HCT116 (cell line): ENCODE measurements around the gene GMEB2. TPM values are rescaled to one million over a fixed set of nuclear protein-coding genes. Genes with fewer than 3 reads are reported as not detected.

Experiments used
- ATAC-seq: fragments of 200-7000 bp; cut with Tn5 transposase; 2 replicates; pipeline ENCODE4 v1.9.1; 2020; ENCODE audit warnings: mild to moderate bottlenecking, moderate library complexity
- BruUV-seq: library from RNA; stranded (reverse); fragments of 400-500 nt; replicated peaks from 2 replicates; lab custom pipeline; 2021; lab: Mats Ljungman, UMichigan
- CTCF ChIA-PET: fragments of 300-600 bp; sonication (Branson Sonifier 250); formaldehyde crosslinking; loops from one replicate; lab custom pipeline; 2021; ENCODE audit warnings: antibody characterized with exemption; lab: Charles Lee
- POLR2A ChIA-PET: fragments of 300-600, 350-600 bp; sonication (Branson Sonifier 250); formaldehyde crosslinking; loops from one replicate; lab custom pipeline; 2021; ENCODE audit warnings: antibody characterized with exemption; lab: Charles Lee
- RAD21 ChIA-PET, 2 experiments: fragments of 300-600 bp; sonication (Branson Sonifier 250); formaldehyde crosslinking; loops; one replicate each; lab custom pipeline; 2023; ENCODE audit warnings: low total read pairs in 2 of 2; ENCODE audit not compliant: uncharacterized antibody in 2 of 2, unreplicated experiment in 2 of 2, low non-redundant PET in 1 of 2; lab: Charles Lee
- DNase-seq: peaks from one replicate; pipeline ENCODE4 v3.0.0-alpha.2; 2010; ENCODE audit warnings: low read depth, low spot score
- H2AFZ ChIP-seq: fragments of 200-600 bp; shearing (Covaris generic), sonication (generic); 2 replicates; pipeline ENCODE4 v1.6.1; 2017; ENCODE audit warnings: low read depth, mixed run types, mixed read lengths, antibody characterized with exemption, low read length; ENCODE audit not compliant: poor library complexity, severe bottlenecking
- H3K27ac ChIP-seq: 2 replicates; pipeline ENCODE4 v1.5.1; 2012; ENCODE audit warnings: low read depth, low read length
- H3K27me3 ChIP-seq: fragments of 200-600 bp; sonication (generic); 2 replicates; pipeline ENCODE4 v1.6.1; 2016; ENCODE audit warnings: mixed run types, low read length, mixed read lengths; ENCODE audit not compliant: insufficient read depth
- H3K36me3 ChIP-seq, 2 experiments: fragments of 200-500 bp in 1 of 2; fragments of 200-600 bp in 1 of 2; sonication (Bioruptor generic) in 1 of 2; sonication (generic) in 1 of 2; 2 replicates each; pipeline versions ENCODE4 v1.5.1 to v1.6.1; 2014 to 2016; ENCODE audit warnings: low read length in 2 of 2, inconsistent platforms in 1 of 2, mixed read lengths in 1 of 2, mixed run types in 1 of 2; ENCODE audit not compliant: insufficient read depth in 2 of 2, control insufficient read depth in 1 of 2
- H3K4me1 ChIP-seq, 2 experiments: fragments of 200-600 bp in 1 of 2; sonication (generic) in 1 of 2; 2 replicates each; pipeline versions ENCODE4 v1.5.1 to v1.6.1; 2012 to 2017; ENCODE audit warnings: low read length in 2 of 2, inconsistent platforms in 1 of 2, mild to moderate bottlenecking in 1 of 2, mixed read lengths in 1 of 2, mixed run types in 1 of 2, moderate library complexity in 1 of 2; ENCODE audit not compliant: insufficient read depth in 2 of 2, control insufficient read depth in 1 of 2
- H3K4me2 ChIP-seq: fragments of 200-600 bp; sonication (generic); 2 replicates; pipeline ENCODE4 v1.6.1; 2017; ENCODE audit warnings: mixed run types, low read length, mixed read lengths
- H3K4me3 ChIP-seq, 2 experiments: fragments of 200-600 bp in 1 of 2; sonication (generic) in 1 of 2; replicated peaks in 1 of 2; 2 replicates each; pipeline ENCODE4 v1.5.1; 2011 to 2016; ENCODE audit warnings: low read length in 2 of 2, control low read depth in 1 of 2, low read depth in 1 of 2, mild to moderate bottlenecking in 1 of 2, mixed read lengths in 1 of 2, mixed run types in 1 of 2
- H3K79me2 ChIP-seq: fragments of 200-600 bp; sonication (generic); 2 replicates; pipeline ENCODE4 v1.6.1; 2017; ENCODE audit warnings: mild to moderate bottlenecking, mixed run types, low read length, moderate library complexity, mixed read lengths; ENCODE audit not compliant: insufficient read depth
- H3K9ac ChIP-seq: fragments of 200-600 bp; sonication (generic); 2 replicates; pipeline ENCODE4 v1.6.1; 2016; ENCODE audit warnings: low read length, mixed read lengths
- H3K9me2 ChIP-seq: fragments of 200-600 bp; sonication (generic), shearing (Covaris generic); 2 replicates; pipeline ENCODE4 v1.6.1; 2017; ENCODE audit warnings: mixed run types, mild to moderate bottlenecking, moderate library complexity; ENCODE audit not compliant: insufficient read depth
- H3K9me3 ChIP-seq, 2 experiments: fragments of 200-500 bp in 1 of 2; fragments of 200-600 bp in 1 of 2; sonication (Bioruptor generic) in 1 of 2; sonication (generic) in 1 of 2; 2 replicates each; pipeline ENCODE4 v1.6.1; 2014 to 2017; ENCODE audit warnings: low read length in 2 of 2, mixed read lengths in 2 of 2, inconsistent platforms in 1 of 2, low read depth in 1 of 2, mild to moderate bottlenecking in 1 of 2, mixed run types in 1 of 2, moderate library complexity in 1 of 2; ENCODE audit not compliant: control insufficient read depth in 1 of 2, insufficient read depth in 1 of 2
- H4K20me1 ChIP-seq: fragments of 200-600 bp; sonication (generic), shearing (Covaris generic); 2 replicates; pipeline ENCODE4 v1.6.1; 2017; ENCODE audit warnings: mixed run types, mild to moderate bottlenecking, moderate library complexity; ENCODE audit not compliant: insufficient read depth
- CBX3 ChIP-seq: IDR thresholded peaks from 2 replicates; pipeline ENCODE4 v1.6.1; 2012; ENCODE audit warnings: low read depth
- CEBPB ChIP-seq: IDR thresholded peaks from 2 replicates; pipeline ENCODE4 v1.6.1; 2012; ENCODE audit warnings: low read depth
- ELF1 ChIP-seq: IDR thresholded peaks from 2 replicates; pipeline ENCODE4 v1.6.1; 2012; ENCODE audit warnings: low read depth, borderline replicate concordance
- EZH2 ChIP-seq: fragments of 200-600 bp; sonication (generic); IDR thresholded peaks from 2 replicates; pipeline ENCODE4 v1.6.1; 2017; ENCODE audit warnings: antibody characterized with exemption, mixed run types
- EZH2phosphoT487 ChIP-seq: fragments of 200-600 bp; IDR thresholded peaks from 2 replicates; pipeline ENCODE4 v1.6.1; 2018; ENCODE audit warnings: antibody characterized with exemption, borderline replicate concordance
- RAD21 ChIP-seq: IDR thresholded peaks from 2 replicates; pipeline ENCODE4 v1.6.1; 2012; ENCODE audit warnings: low read depth, mild to moderate bottlenecking
- SP1 ChIP-seq: IDR thresholded peaks from 2 replicates; pipeline ENCODE4 v1.6.1; 2012; ENCODE audit warnings: low read depth
- SRF ChIP-seq: IDR thresholded peaks from 2 replicates; pipeline ENCODE4 v1.6.1; 2012; ENCODE audit warnings: low read depth
- TCF7L2 ChIP-seq: IDR thresholded peaks from 2 replicates; pipeline ENCODE4 v1.7.0; 2011; ENCODE audit warnings: borderline replicate concordance, inconsistent platforms; ENCODE audit not compliant: insufficient read depth, insufficient read length; ENCODE audit errors: extremely low read depth
- ZFX ChIP-seq: fragments of 450-650 bp; IDR thresholded peaks from 2 replicates; pipeline ENCODE4 v1.6.1; 2017
- ZNF274 ChIP-seq: fragments of 200-500 bp; sonication (Bioruptor generic); IDR thresholded peaks from 2 replicates; pipeline ENCODE4 v1.6.1; 2014; ENCODE audit warnings: mild to moderate bottlenecking, low read depth, low read length, inconsistent platforms
- intact Hi-C: fragments of 100-400 bp; cut with micrococcal nuclease; formaldehyde crosslinking; loops from 2 replicates; pipeline ENCODE4 v1.10.0; 2022
- total RNA-seq: library from RNA; stranded (reverse); gene quantifications from one replicate; pipeline ENCODE4 v1.2.1, GENCODE V29; 2021; ENCODE audit not compliant: unreplicated experiment
- TF ChIP-seq, protein P1 (sequence below): IDR thresholded peaks from 2 replicates; pipeline ENCODE4 v1.6.1; 2012; ENCODE audit warnings: low read depth

Gene GMEB2
- total RNA-seq, 1 experiment from 2014 or later, result 13.9 TPM

DNA sequence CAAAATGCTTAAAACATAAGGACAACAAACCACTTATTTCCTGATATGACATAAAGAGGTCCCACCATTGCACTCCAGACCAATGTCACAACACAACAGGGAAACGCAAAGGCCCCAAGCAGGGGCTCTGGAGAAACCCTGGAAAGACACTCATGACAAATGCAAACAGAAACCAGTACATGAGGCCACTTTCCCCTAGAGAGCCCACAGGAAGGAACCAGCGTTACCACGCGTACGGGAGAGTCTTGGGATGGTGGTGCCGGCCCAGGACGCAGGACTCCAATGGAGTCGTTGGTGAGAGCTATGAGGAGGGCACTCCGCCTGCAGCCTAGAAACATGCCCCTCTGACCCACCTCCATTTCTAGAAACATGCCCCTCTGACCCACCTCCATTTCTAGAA lies 20.2 kb downstream of the GMEB2 start:
- Histone ChIP-seq H3K79me2 (peaks cover 10% of the 10 kb centered on the region; the same call in 1 of the 2 replicates), H3K27me3 (no peaks in the 10 kb centered on the region), H3K36me3 (peaks cover 2 to 14% of the 10 kb centered on the region in 2 experiments; a peak in 1 of 4 replicates), H3K9me3 (no peaks in the 10 kb centered on the region), H3K4me2 (no peak overlapping the region), H2AFZ (no peak overlapping the region), H3K4me1 (no peaks in the 10 kb centered on the region), H3K9me2 (no peaks in the 10 kb centered on the region), H4K20me1 (no peaks in the 10 kb centered on the region), H3K9ac (no peak overlapping the region), H3K27ac (no peak overlapping the region), H3K4me3 (no peak overlapping the region)
- intact Hi-C loops, result no loop called here
- BruUV-seq, result no TSS peak
- ChIA-PET RAD21 (no interaction called here), POLR2A (no interaction called here), CTCF (no interaction called here)
- ATAC-seq, result no peak
- TF ChIP-seq CBX3 (no peak), ZFX (no peak), ELF1 (no peak), SP1 (no peak), ZNF274 (no peak), TCF7L2 (no peak), EZH2phosphoT487 (no peak), EZH2 (no peak), SRF (no peak), RAD21 (no peak), CEBPB (no peak)
- TF ChIP-seq, protein P1, sequence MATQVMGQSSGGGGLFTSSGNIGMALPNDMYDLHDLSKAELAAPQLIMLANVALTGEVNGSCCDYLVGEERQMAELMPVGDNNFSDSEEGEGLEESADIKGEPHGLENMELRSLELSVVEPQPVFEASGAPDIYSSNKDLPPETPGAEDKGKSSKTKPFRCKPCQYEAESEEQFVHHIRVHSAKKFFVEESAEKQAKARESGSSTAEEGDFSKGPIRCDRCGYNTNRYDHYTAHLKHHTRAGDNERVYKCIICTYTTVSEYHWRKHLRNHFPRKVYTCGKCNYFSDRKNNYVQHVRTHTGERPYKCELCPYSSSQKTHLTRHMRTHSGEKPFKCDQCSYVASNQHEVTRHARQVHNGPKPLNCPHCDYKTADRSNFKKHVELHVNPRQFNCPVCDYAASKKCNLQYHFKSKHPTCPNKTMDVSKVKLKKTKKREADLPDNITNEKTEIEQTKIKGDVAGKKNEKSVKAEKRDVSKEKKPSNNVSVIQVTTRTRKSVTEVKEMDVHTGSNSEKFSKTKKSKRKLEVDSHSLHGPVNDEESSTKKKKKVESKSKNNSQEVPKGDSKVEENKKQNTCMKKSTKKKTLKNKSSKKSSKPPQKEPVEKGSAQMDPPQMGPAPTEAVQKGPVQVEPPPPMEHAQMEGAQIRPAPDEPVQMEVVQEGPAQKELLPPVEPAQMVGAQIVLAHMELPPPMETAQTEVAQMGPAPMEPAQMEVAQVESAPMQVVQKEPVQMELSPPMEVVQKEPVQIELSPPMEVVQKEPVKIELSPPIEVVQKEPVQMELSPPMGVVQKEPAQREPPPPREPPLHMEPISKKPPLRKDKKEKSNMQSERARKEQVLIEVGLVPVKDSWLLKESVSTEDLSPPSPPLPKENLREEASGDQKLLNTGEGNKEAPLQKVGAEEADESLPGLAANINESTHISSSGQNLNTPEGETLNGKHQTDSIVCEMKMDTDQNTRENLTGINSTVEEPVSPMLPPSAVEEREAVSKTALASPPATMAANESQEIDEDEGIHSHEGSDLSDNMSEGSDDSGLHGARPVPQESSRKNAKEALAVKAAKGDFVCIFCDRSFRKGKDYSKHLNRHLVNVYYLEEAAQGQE, result no peak
- no peak for DNase-seq
